Panc1 (cell line): ENCODE measurements around the gene DNMT3A. TPM values are rescaled to one million over a fixed set of nuclear protein-coding genes. Genes with fewer than 3 reads are reported as not detected.

Experiments
- ATAC-seq: fragments of 200-7000 bp; cut with Tn5 transposase; 2 replicates; pipeline ENCODE4 v1.9.1; 2020; ENCODE audit warnings: mild to moderate bottlenecking, moderate library complexity
- BruUV-seq: library from RNA; stranded (reverse); fragments of 400-500 nt; replicated peaks from 2 replicates; lab custom pipeline; 2021; lab: Mats Ljungman, UMichigan
- CTCF ChIA-PET: fragments of 300-600 bp; sonication (Branson Sonifier 250); formaldehyde crosslinking; loops from one replicate; lab custom pipeline; 2022; ENCODE audit warnings: antibody characterized with exemption; lab: Charles Lee
- POLR2A ChIA-PET: fragments of 300-600 bp; sonication (Branson Sonifier 250); formaldehyde crosslinking; loops from one replicate; lab custom pipeline; 2022; ENCODE audit warnings: antibody characterized with exemption; lab: Charles Lee
- DNase-seq: peaks from one replicate; pipeline ENCODE4 v3.0.0-alpha.2; 2010; ENCODE audit warnings: low read depth, low spot score
- H3K27ac ChIP-seq: 2 replicates; pipeline ENCODE4 v1.5.1; 2011; ENCODE audit warnings: mild to moderate bottlenecking, low read length, inconsistent platforms
- H3K27me3 ChIP-seq: fragments of 200-500 bp; sonication (Bioruptor generic); 2 replicates; pipeline ENCODE4 v1.6.0; 2014; ENCODE audit warnings: low read length, inconsistent platforms; ENCODE audit not compliant: control insufficient read depth, insufficient read depth
- H3K36me3 ChIP-seq: fragments of 200-500 bp; sonication (Bioruptor generic); 2 replicates; pipeline ENCODE4 v1.5.1; 2014; ENCODE audit warnings: inconsistent platforms, mild to moderate bottlenecking, low read length, moderate library complexity; ENCODE audit not compliant: control insufficient read depth, insufficient read depth
- H3K4me1 ChIP-seq: 2 replicates; pipeline ENCODE4 v1.5.1; 2011; ENCODE audit warnings: inconsistent platforms, mild to moderate bottlenecking, low read length, moderate library complexity; ENCODE audit not compliant: control insufficient read depth, insufficient read depth
- H3K4me3 ChIP-seq, 2 experiments: 2 replicates each; pipeline ENCODE4 v1.5.1; 2011 to 2012; ENCODE audit warnings: low read depth in 2 of 2, low read length in 2 of 2, mild to moderate bottlenecking in 2 of 2, inconsistent platforms in 1 of 2, moderate library complexity in 1 of 2
- H3K9me3 ChIP-seq: fragments of 200-500 bp; sonication (Bioruptor generic); 2 replicates; pipeline ENCODE4 v1.5.1; 2014; ENCODE audit warnings: low read depth, mild to moderate bottlenecking, inconsistent platforms, low read length, moderate library complexity; ENCODE audit not compliant: control insufficient read depth, insufficient read depth
- CTCF ChIP-seq: fragments of 450-650 bp; IDR thresholded peaks from 2 replicates; pipeline ENCODE4 v1.5.1; 2017; ENCODE audit warnings: mild to moderate bottlenecking
- POLR2AphosphoS5 ChIP-seq: IDR thresholded peaks from 2 replicates; pipeline ENCODE4 v1.6.1; 2012; ENCODE audit warnings: mild to moderate bottlenecking, low read depth, low read length, moderate library complexity
- REST ChIP-seq, 2 experiments: IDR thresholded peaks; 2 replicates each; pipeline ENCODE4 v1.6.1; 2011 to 2012; ENCODE audit warnings: low read depth in 2 of 2, control low read depth in 1 of 2, low read length in 1 of 2, mild to moderate bottlenecking in 1 of 2, moderate library complexity in 1 of 2; ENCODE audit not compliant: insufficient read depth in 1 of 2
- SIN3A ChIP-seq: IDR thresholded peaks from 2 replicates; pipeline ENCODE4 v1.6.1; 2012; ENCODE audit warnings: low read depth, mild to moderate bottlenecking, low read length, moderate library complexity, borderline replicate concordance; ENCODE audit not compliant: insufficient read depth
- TCF7L2 ChIP-seq: IDR thresholded peaks from 2 replicates; pipeline ENCODE4 v1.6.1; 2011; ENCODE audit warnings: mild to moderate bottlenecking, low read depth, low read length, inconsistent platforms
- in situ Hi-C: cut with HindIII; loops from 2 replicates; pipeline ENCODE4 v1.10.0; 2016; ENCODE audit warnings: low sequenced_read_pairs, low pct_unique_long_range_greater_than_20kb
- intact Hi-C: fragments of 100-400 bp; cut with micrococcal nuclease; formaldehyde crosslinking; loops from one replicate; pipeline ENCODE4 v1.10.0; 2022; ENCODE audit not compliant: unreplicated experiment
- total RNA-seq: library from RNA; stranded (reverse); gene quantifications from one replicate; pipeline ENCODE4 v1.2.1, GENCODE V29; 2021; ENCODE audit not compliant: unreplicated experiment

Gene DNMT3A
- total RNA-seq, 1 experiment from 2014 or later: 29.3 TPM

GRCh38 chr2:25356088-25356487 is 14.4 kb upstream of the DNMT3A start:
- ChIA-PET POLR2A (no interaction called here), CTCF (no interaction called here)
- Histone ChIP-seq H3K27ac (no peak overlapping the region), H3K27me3 (no peaks in the 10 kb centered on the region; the same call in 1 of the 2 replicates), H3K4me1 (no peaks in the 10 kb centered on the region), H3K4me3 (no peak overlapping the region), H3K36me3 (no peaks in the 10 kb centered on the region), H3K9me3 (no peaks in the 10 kb centered on the region)
- TF ChIP-seq REST (IDR thresholded peaks at IDR 0.05; ENCODE audit: insufficient read depth in 1 of 2, low read depth in 2 of 2, low read length in 1 of 2): no peak
- TF ChIP-seq TCF7L2: no peak
- TF ChIP-seq SIN3A: no peak
- BruUV-seq: no TSS peak
- in situ Hi-C loops: no loop called here
- no peak for ATAC-seq
- intact Hi-C loops: no loop called here
- no peak for DNase-seq

- Histone ChIP-seq H3K36me3 (no peaks in the 10 kb centered on the region), H3K9me3 (no peaks in the 10 kb centered on the region), H3K27ac (no peak overlapping the region), H3K4me1 (no peaks in the 10 kb centered on the region), H3K27me3 (no peaks in the 10 kb centered on the region; the same call in 1 of the 2 replicates), H3K4me3 (no peak overlapping the region)
- no TSS peak for BruUV-seq
- in situ Hi-C loops: no loop called here
- ChIA-PET CTCF (no interaction called here), POLR2A (no interaction called here)
- DNase-seq: no peak
- TF ChIP-seq REST (IDR thresholded peaks at IDR 0.05; ENCODE audit: insufficient read depth in 1 of 2, low read depth in 2 of 2, low read length in 1 of 2): no peak
- TF ChIP-seq TCF7L2: no peak
- no peak for TF ChIP-seq CTCF
- no peak for TF ChIP-seq SIN3A
- no peak for TF ChIP-seq POLR2AphosphoS5
- no peak for ATAC-seq
- intact Hi-C loops: no loop called here
Measured at GRCh38 chr2:25355270-25355669, 13.5 kb upstream of the DNMT3A start.
